ENCODE data around the gene FBRSL1. TPM values are rescaled to one million over a fixed set of nuclear protein-coding genes. Genes with fewer than 3 reads are reported as not detected.

The FBRSL1 gene
- total and polyA plus RNA-seq, 2 donors (not counting 3 experiments of a cell fraction or from before 2014, with no cell fraction given), result 19.3 to 79.8 TPM

DNA sequence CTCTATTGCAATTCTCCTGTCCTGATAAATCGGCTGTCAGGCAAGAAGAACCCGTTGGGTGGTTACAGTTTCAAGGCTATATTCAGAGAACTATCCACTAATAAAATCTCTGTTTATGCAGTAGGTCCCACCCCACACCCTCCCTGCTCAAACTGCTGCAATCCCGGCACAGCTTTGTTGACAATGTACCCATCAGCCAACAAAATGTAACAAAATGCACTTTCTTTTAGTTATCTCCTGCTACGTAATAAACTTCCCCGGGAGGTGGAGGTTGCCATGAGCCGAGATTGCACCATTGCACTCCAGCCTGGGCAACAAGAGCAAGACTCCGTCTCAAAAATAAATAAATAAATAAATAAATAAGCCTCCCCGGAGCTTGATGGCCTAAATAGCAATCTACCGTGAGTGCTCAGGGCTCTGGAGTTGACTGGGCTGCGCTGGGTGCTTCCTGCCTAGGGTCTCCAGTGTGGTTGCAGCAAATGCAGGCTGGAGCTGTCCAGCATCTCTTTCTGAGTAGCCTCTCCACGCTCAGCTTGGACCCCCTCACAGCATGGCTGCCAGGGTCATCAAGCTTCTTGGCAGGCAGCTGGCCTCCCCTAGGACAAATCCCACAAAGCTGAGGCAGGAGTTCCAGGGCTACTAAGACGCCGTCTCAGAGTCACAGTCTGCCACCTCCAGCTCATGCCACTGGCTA is 43.2 kb upstream of the FBRSL1 start:
- H3K4me1 ChIP-seq (ENCODE audit: control insufficient read depth, extremely low read depth, insufficient read depth, low read length), result no peaks in the 10 kb centered on the region
- ChIA-PET CTCF (interaction anchor here (1.4 kb wide), 1 partner anchor 77 kb away, joined by 4 read pairs; no protein-coding TSS in a partner anchor), POLR2A (no interaction called here)
- no peak overlapping the region for H3K4me2 ChIP-seq (ENCODE audit: insufficient read depth, low read length)
- H3K36me3 ChIP-seq (ENCODE audit: control insufficient read depth in 2 of 2, extremely low read depth in 1 of 2, insufficient read depth in 2 of 2, low read length in 2 of 2), result no peaks in the 10 kb centered on the region
- H3K9me1 ChIP-seq (replicated peaks; ENCODE audit: control insufficient read depth, extremely low read depth, insufficient read depth, low read length), result no peaks in the 10 kb centered on the region
- no peak overlapping the region for H3K4me3 ChIP-seq (replicated peaks in 1 of 3; ENCODE audit: insufficient read depth in 1 of 3, low read depth in 1 of 3, low read length in 3 of 3)
- no peak overlapping the region for H2AFZ ChIP-seq (ENCODE audit: low read depth, low read length)
- DNase-seq (ENCODE audit: low read depth, low spot score) (no peak), FAIRE-seq (no peak)
- no TSS peak for BruUV-seq (replicated peaks)
- H3K27ac ChIP-seq (ENCODE audit: insufficient read depth, low read depth, low read length), result no peak overlapping the region
- dilution Hi-C loops (cut with MboI; ENCODE audit: extremely low pct_ligation_motif_present, low sequenced_read_pairs), result no loop called here
- no peaks in the 10 kb centered on the region for H3K9me3 ChIP-seq (replicated peaks; ENCODE audit: control insufficient read depth, insufficient read depth, low read length)
- no peaks in the 10 kb centered on the region for H3K79me2 ChIP-seq (ENCODE audit: control insufficient read depth, insufficient read depth, low read length)
- H4K20me1 ChIP-seq (replicated peaks; ENCODE audit: control insufficient read depth, extremely low read depth, insufficient read depth, low read length), result no peaks in the 10 kb centered on the region
- TF ChIP-seq MYC (IDR thresholded peaks at IDR 0.05; ENCODE audit: low read depth, low read length) (no peak), POLR2AphosphoS5 (IDR thresholded peaks at IDR 0.05; ENCODE audit: insufficient read depth, low read depth, low read length) (no peak), JUN (IDR thresholded peaks at IDR 0.05; ENCODE audit: borderline replicate concordance, insufficient read depth, insufficient read length, low read depth) (no peak), POLR2A (IDR thresholded peaks at IDR 0.05; ENCODE audit: low read depth, low read length) (no peak)
- intact Hi-C loops (cut with micrococcal nuclease), result no loop called here
- H3K27me3 ChIP-seq (ENCODE audit: control insufficient read depth in 2 of 2, insufficient read depth in 2 of 2, low read length in 2 of 2), result no peaks in the 10 kb centered on the region
- H3K9ac ChIP-seq (replicated peaks; ENCODE audit: extremely low read depth, insufficient read depth, low read length), result no peak overlapping the region

DNA sequence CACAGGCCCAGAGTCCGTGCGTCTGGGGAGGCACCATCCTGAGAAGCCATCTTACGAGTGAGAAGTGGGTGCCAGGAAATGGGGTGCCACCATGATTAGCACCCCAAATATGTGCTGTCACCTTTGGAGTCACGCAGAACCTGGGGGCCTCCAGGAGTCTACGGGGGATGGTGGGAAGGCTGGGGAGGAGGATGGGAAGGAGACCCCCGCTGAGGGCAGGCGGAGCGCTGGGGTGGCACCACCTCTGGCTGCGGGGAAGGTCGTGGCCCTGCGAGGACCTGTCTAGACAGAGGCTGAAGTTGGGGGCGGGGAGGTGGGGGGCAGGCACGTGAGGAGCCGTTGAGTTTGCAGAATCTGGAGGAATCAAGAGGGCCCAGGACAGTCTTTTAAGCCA is 42.6 kb upstream of the FBRSL1 start:
- no peaks in the 10 kb centered on the region for H3K36me3 ChIP-seq (ENCODE audit: control insufficient read depth in 2 of 2, extremely low read depth in 1 of 2, insufficient read depth in 2 of 2, low read length in 2 of 2)
- no peak overlapping the region for H3K27ac ChIP-seq (ENCODE audit: insufficient read depth, low read depth, low read length)
- CTCF ChIA-PET, result interaction anchor here (1.4 kb wide), 1 partner anchor 76 kb away, joined by 4 read pairs; no protein-coding TSS in a partner anchor
- TF ChIP-seq MYC (IDR thresholded peaks at IDR 0.05; ENCODE audit: low read depth, low read length), result no peak
- TF ChIP-seq, protein P1, sequence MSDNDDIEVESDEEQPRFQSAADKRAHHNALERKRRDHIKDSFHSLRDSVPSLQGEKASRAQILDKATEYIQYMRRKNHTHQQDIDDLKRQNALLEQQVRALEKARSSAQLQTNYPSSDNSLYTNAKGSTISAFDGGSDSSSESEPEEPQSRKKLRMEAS (IDR thresholded peaks at IDR 0.05; ENCODE audit: insufficient read depth, insufficient read length), result no peak
- TF ChIP-seq, protein P2, sequence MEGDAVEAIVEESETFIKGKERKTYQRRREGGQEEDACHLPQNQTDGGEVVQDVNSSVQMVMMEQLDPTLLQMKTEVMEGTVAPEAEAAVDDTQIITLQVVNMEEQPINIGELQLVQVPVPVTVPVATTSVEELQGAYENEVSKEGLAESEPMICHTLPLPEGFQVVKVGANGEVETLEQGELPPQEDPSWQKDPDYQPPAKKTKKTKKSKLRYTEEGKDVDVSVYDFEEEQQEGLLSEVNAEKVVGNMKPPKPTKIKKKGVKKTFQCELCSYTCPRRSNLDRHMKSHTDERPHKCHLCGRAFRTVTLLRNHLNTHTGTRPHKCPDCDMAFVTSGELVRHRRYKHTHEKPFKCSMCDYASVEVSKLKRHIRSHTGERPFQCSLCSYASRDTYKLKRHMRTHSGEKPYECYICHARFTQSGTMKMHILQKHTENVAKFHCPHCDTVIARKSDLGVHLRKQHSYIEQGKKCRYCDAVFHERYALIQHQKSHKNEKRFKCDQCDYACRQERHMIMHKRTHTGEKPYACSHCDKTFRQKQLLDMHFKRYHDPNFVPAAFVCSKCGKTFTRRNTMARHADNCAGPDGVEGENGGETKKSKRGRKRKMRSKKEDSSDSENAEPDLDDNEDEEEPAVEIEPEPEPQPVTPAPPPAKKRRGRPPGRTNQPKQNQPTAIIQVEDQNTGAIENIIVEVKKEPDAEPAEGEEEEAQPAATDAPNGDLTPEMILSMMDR (IDR thresholded peaks at IDR 0.05; ENCODE audit: extremely low read depth in 1 of 2, insufficient read depth in 1 of 2, low read depth in 1 of 2, low read length in 2 of 2), result no peak
- POLR2A ChIA-PET, result no interaction called here
- no peaks in the 10 kb centered on the region for H3K9me1 ChIP-seq (replicated peaks; ENCODE audit: control insufficient read depth, extremely low read depth, insufficient read depth, low read length)
- intact Hi-C loops (cut with micrococcal nuclease) (no loop called here), dilution Hi-C loops (cut with MboI; ENCODE audit: extremely low pct_ligation_motif_present, low sequenced_read_pairs) (no loop called here)
- no peak for FAIRE-seq
- no peak overlapping the region for H3K4me2 ChIP-seq (ENCODE audit: insufficient read depth, low read length)
- no peak overlapping the region for H3K4me3 ChIP-seq (replicated peaks in 1 of 3; ENCODE audit: insufficient read depth in 1 of 3, low read depth in 1 of 3, low read length in 3 of 3)
- H4K20me1 ChIP-seq (replicated peaks; ENCODE audit: control insufficient read depth, extremely low read depth, insufficient read depth, low read length), result no peaks in the 10 kb centered on the region
- no peaks in the 10 kb centered on the region for H3K27me3 ChIP-seq (ENCODE audit: control insufficient read depth in 2 of 2, insufficient read depth in 2 of 2, low read length in 2 of 2)
- no peak for DNase-seq (ENCODE audit: low read depth, low spot score)
- H3K4me1 ChIP-seq (ENCODE audit: control insufficient read depth, extremely low read depth, insufficient read depth, low read length), result no peaks in the 10 kb centered on the region
- BruUV-seq (replicated peaks), result no TSS peak
- no peak overlapping the region for H2AFZ ChIP-seq (ENCODE audit: low read depth, low read length)
- no peaks in the 10 kb centered on the region for H3K79me2 ChIP-seq (ENCODE audit: control insufficient read depth, insufficient read depth, low read length)
- no peaks in the 10 kb centered on the region for H3K9me3 ChIP-seq (replicated peaks; ENCODE audit: control insufficient read depth, insufficient read depth, low read length)
- no peak overlapping the region for H3K9ac ChIP-seq (replicated peaks; ENCODE audit: extremely low read depth, insufficient read depth, low read length)
